ENCODE measurements around the gene OGFR.

Gene OGFR

DNA sequence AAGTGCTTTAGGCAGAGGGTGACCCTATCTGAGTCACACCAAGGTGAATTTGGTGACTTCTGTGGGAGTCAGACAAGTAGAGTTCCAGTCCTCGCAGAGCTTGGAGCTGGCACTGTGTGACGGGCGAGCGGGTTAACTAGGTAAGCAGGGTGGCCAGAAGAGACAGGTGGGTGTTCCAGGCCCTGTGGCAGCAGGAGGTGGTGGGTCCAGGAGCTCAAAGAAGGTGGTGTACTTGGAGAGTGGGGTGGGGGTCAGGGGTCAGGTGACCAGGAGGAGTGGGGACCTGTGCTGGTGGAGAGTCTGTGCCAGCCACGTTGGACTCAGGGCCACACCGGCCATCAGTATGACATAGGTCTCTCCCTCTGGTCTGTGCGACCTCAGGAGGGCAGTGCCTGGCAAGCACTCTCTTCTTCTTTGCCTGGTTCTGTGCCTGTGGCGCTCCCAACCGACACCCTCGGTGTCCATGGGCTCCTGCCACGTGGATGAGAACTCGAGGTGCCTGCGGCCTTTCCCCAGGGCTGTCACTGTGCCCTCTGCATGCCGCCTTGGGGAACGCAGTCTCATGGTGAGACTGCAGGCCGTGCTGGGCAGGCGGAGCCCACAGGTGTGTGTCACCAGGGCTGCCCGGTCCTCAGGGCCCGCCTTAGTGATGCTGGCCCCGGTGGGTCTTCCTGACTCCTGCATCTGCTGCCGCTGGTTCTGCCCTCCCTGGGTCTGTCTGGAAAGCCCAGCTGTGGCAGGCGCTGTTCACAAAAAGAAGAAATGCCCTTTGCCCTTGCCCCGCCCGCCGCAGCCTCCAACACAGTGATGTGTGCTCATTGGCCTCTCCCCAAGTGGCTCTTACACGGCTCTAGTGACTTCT lies 6.7 kb upstream of the OGFR start:
- TF ChIP-seq CTCF (IDR thresholded peaks at IDR 0.05; ENCODE audit: low read depth, low read length, missing control alignments) = no peak

DNA sequence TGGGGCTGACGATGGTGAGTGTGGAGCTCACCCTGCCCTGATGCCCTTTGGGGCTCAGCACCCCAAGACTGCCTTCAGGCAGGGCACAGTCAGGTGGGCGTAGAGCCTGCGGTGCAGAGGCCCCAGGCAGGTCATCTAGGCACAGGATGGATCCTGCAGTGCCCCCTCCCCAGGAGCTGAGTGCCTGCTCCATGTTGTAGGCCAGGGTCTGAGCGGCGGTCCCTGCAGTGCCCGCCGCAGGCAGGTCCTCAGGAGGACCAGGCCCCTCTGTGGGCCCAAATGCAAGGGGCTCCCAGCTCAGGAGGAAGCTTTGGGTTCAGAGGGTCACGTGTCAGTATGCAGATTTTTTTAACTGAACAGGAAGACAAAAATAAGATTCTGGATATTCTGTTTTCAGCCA lies 5.6 kb upstream of the OGFR start:
- no peak for TF ChIP-seq CTCF (IDR thresholded peaks at IDR 0.05; ENCODE audit: low read depth, low read length, missing control alignments)
- Histone ChIP-seq H3K27me3 (replicated peaks) (no peaks in the 10 kb centered on the region), H3K27ac (no peak overlapping the region), H3K4me3 (ENCODE audit: low read depth, low read length) (no peak overlapping the region), H3K36me3 (replicated peaks) (peaks cover 18% of the 10 kb centered on the region)
- in situ Hi-C loops (cut with HindIII; ENCODE audit: low pct_ligation_motif_present, low sequenced_read_pairs) = no loop called here
- no peak for DNase-seq

More for the DNA sequence above, 6.7 kb upstream of the OGFR start:
- Histone ChIP-seq H3K36me3 (replicated peaks) (peaks cover 18% of the 10 kb centered on the region), H3K27me3 (replicated peaks) (no peaks in the 10 kb centered on the region), H3K4me3 (ENCODE audit: low read depth, low read length) (no peak overlapping the region), H3K27ac (no peak overlapping the region)
- DNase-seq = no peak
- in situ Hi-C loops (cut with HindIII; ENCODE audit: low pct_ligation_motif_present, low sequenced_read_pairs) = no loop called here

- TF ChIP-seq CTCF (IDR thresholded peaks at IDR 0.05; ENCODE audit: low read depth, low read length, missing control alignments) = no peak
- H3K27ac ChIP-seq = no peak overlapping the region
- in situ Hi-C loops (cut with HindIII; ENCODE audit: low pct_ligation_motif_present, low sequenced_read_pairs) = no loop called here
- peaks cover 18% of the 10 kb centered on the region for H3K36me3 ChIP-seq (replicated peaks)
- H3K27me3 ChIP-seq (replicated peaks) = no peaks in the 10 kb centered on the region
- H3K4me3 ChIP-seq (ENCODE audit: low read depth, low read length) = no peak overlapping the region
- no peak for DNase-seq
These were observed 5.2 kb upstream of the OGFR start for GRCh38 chr20:62799459-62799858.

DNA sequence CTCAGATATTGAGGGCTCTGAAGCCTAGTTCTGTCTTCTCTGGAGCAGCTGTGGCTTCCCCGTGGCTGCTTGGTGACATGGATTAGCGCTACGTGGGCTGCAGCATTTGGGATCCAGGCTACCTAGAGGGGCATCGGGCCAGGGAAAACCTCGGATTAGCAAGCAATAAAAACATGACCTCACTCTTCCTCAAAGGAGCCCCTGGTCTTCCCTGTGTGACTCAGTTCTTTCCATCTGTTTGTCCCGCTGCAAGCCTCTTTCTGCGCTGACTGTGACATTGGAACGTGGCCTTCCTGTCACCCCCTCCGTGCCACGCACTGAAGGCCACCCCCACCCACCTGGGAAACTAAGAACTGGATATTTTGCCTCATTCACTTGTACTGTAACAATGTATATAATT lies 4.8 kb upstream of the OGFR start:
- H3K27me3 ChIP-seq (replicated peaks) = no peaks in the 10 kb centered on the region
- in situ Hi-C loops (cut with HindIII; ENCODE audit: low pct_ligation_motif_present, low sequenced_read_pairs) = no loop called here
- TF ChIP-seq CTCF (IDR thresholded peaks at IDR 0.05; ENCODE audit: low read depth, low read length, missing control alignments) = no peak
- H3K27ac ChIP-seq = no peak overlapping the region
- H3K36me3 ChIP-seq (replicated peaks) = peaks cover 18% of the 10 kb centered on the region
- DNase-seq = no peak
- no peak overlapping the region for H3K4me3 ChIP-seq (ENCODE audit: low read depth, low read length)

DNA sequence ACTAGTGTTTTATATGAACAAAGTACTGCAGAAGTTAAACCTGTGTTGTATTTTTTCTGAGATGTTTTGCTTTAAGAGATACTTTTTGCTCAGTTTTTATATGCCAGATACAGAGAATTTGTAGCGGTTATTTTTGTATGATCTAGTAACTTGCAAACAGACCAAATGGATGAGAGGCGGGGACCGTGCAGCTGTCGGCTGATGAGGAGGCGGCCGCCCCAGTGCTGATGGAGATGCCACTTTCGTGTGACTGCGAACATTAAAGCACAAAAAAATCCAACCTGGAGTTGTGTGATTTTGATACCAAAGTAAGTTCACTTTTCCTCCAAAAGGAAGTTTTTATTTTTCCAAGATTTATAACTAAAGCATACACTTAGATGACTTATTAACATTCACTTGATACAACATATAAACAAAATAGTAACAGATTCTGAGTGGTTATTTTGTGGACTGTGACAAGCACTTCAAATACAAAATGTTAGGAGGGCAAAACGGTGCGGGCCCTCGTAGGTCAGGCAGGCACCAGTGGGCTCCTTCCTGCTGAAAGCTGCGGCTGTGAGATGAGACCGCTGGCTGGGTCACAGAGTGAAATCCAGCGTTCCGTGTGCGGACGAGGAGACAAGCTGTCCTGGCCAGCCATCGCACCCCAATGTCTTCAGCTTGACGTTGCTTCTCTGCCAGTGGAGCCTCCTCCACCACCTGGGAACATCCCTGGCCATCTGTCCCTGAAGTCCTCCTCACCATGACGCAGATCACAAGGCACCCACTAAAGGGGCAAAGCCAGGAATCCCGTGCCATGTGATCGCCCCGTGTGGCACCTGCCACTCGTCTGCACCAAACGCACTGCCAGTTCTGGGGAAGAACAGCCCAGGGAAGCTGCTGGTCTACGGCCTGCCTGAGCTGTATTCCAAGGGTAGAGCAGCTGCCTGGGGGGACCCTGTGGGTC lies 4.0 kb upstream of the OGFR start:
- no peak for DNase-seq
- Histone ChIP-seq H3K36me3 (replicated peaks) (peaks cover 18% of the 10 kb centered on the region), H3K4me3 (ENCODE audit: low read depth, low read length) (no peak overlapping the region)

More for the DNA sequence above, 4.0 kb upstream of the OGFR start:
- no peaks in the 10 kb centered on the region for H3K27me3 ChIP-seq (replicated peaks)
- in situ Hi-C loops (cut with HindIII; ENCODE audit: low pct_ligation_motif_present, low sequenced_read_pairs) = no loop called here
- TF ChIP-seq CTCF (IDR thresholded peaks at IDR 0.05; ENCODE audit: low read depth, low read length, missing control alignments) = no peak
- H3K27ac ChIP-seq = no peak overlapping the region
